GM19395 (cell line): ENCODE measurements around the gene FKBP8.

Source experiments
- ATAC-seq: cut with Tn5 transposase; IDR thresholded peaks from one replicate; pipeline ENCODE4 v1.9.1; 2021; ENCODE audit warnings: mild to moderate bottlenecking, moderate library complexity; ENCODE audit not compliant: unreplicated experiment

Gene FKBP8

GRCh38 chr19:18487576-18488402, 55.6 kb downstream of the FKBP8 start:
- ATAC-seq: no peak

GRCh38 chr19:18486746-18487145, 56.6 kb downstream of the FKBP8 start:
- ATAC-seq: no peak

GRCh38 chr19:18484992-18485391, 58.4 kb downstream of the FKBP8 start:
- ATAC-seq: no peak

GRCh38 chr19:18483119-18483890, 60.1 kb downstream of the FKBP8 start:
- ATAC-seq: no peak
